SJCRH30 (cell line): ENCODE data around the gene ALB. TPM values are rescaled to one million over a fixed set of nuclear protein-coding genes. Genes with fewer than 3 reads are reported as not detected.
A peak's percentile ranks its signal among the peaks of the same experiment; 100 is the strongest.

Experiments used
- DNase-seq, 2 experiments: peaks; one replicate each; pipeline ENCODE4 v3.0.0-alpha.2; 2015 to 2020
- H3K27ac ChIP-seq: fragments of 250-450 bp; sonication (Bioruptor Pico); 2 replicates; pipeline ENCODE4 v1.5.1; 2020; ENCODE audit warnings: mild to moderate bottlenecking, moderate library complexity
- H3K27me3 ChIP-seq: fragments of 250-450 bp; sonication (Bioruptor Pico); 2 replicates; pipeline ENCODE4 v1.5.1; 2020; ENCODE audit warnings: mild to moderate bottlenecking, moderate library complexity
- H3K36me3 ChIP-seq: fragments of 250-450 bp; sonication (Bioruptor Pico); 2 replicates; pipeline ENCODE4 v1.5.1; 2020; ENCODE audit warnings: mild to moderate bottlenecking, moderate library complexity
- H3K4me1 ChIP-seq: fragments of 250-450 bp; sonication (Bioruptor Pico); 2 replicates; pipeline ENCODE4 v1.5.1; 2020; ENCODE audit warnings: mild to moderate bottlenecking, moderate library complexity
- H3K4me3 ChIP-seq: fragments of 250-450 bp; sonication (Bioruptor Pico); 2 replicates; pipeline ENCODE4 v1.5.1; 2020; ENCODE audit warnings: mild to moderate bottlenecking, moderate library complexity
- H3K9me3 ChIP-seq: fragments of 250-450 bp; sonication (Bioruptor Pico); replicated peaks from 2 replicates; pipeline ENCODE4 v1.5.1; 2020; ENCODE audit warnings: mild to moderate bottlenecking, moderate library complexity
- total RNA-seq: library from RNA; depleted of rRNA; stranded (reverse); fragments of >200 nt; shearing (Covaris generic); gene quantifications from 2 replicates; pipeline ENCODE4 v1.2.3, GENCODE V29; 2014

ALB gene
- total RNA-seq, 1 experiment from 2014 or later, result not detected

- peaks cover 33% of the 10 kb centered on the region for H3K4me1 ChIP-seq
- DNase-seq, result peak; percentile 46 to 75
- H3K4me3 ChIP-seq, result no peak overlapping the region
- no peaks in the 10 kb centered on the region for H3K9me3 ChIP-seq
- H3K36me3 ChIP-seq, result no peaks in the 10 kb centered on the region
- H3K27me3 ChIP-seq, result no peaks in the 10 kb centered on the region
- H3K27ac ChIP-seq, result no peak overlapping the region
Observed at GRCh38 chr4:73446336-73446938, 42.4 kb downstream of the ALB start.

GRCh38 chr4:73447671-73448070 lies 43.6 kb downstream of the ALB start:
- Histone ChIP-seq H3K4me3 (no peak overlapping the region), H3K27ac (peak overlapping the region; percentile 21; the same call in 1 of the 2 replicates), H3K9me3 (no peaks in the 10 kb centered on the region), H3K36me3 (no peaks in the 10 kb centered on the region), H3K27me3 (no peaks in the 10 kb centered on the region), H3K4me1 (peaks cover 41% of the 10 kb centered on the region)
- DNase-seq, result peak in 1 of 2 experiments; percentile 10

- Histone ChIP-seq H3K9me3 (no peaks in the 10 kb centered on the region), H3K27me3 (no peaks in the 10 kb centered on the region), H3K4me3 (peak overlapping the region; percentile 49; the same call in 1 of the 2 replicates), H3K36me3 (no peaks in the 10 kb centered on the region), H3K4me1 (peaks cover 51% of the 10 kb centered on the region), H3K27ac (peak overlapping the region; percentile 99)
- peak in 1 of 2 experiments; percentile 28 for DNase-seq
Observed at GRCh38 chr4:73448448-73449203, 44.5 kb downstream of the ALB start.

GRCh38 chr4:73450398-73451004 lies 46.4 kb downstream of the ALB start:
- Histone ChIP-seq H3K4me1 (peaks cover 52% of the 10 kb centered on the region), H3K4me3 (peak overlapping the region; percentile 49), H3K27ac (peak overlapping the region; percentile 99), H3K27me3 (no peaks in the 10 kb centered on the region), H3K36me3 (no peaks in the 10 kb centered on the region), H3K9me3 (no peaks in the 10 kb centered on the region)
- DNase-seq, result peak; percentile 96 to 99

GRCh38 chr4:73451404-73451803 lies 47.3 kb downstream of the ALB start:
- H3K27me3 ChIP-seq, result no peaks in the 10 kb centered on the region

GRCh38 chr4:73451981-73452747 lies 48.1 kb downstream of the ALB start:
- Histone ChIP-seq H3K27ac (peak overlapping the region; percentile 99), H3K9me3 (no peaks in the 10 kb centered on the region), H3K4me1 (peaks cover 51% of the 10 kb centered on the region), H3K36me3 (no peaks in the 10 kb centered on the region), H3K27me3 (no peaks in the 10 kb centered on the region), H3K4me3 (no peak overlapping the region)
- peak; percentile 43 to 68 for DNase-seq

More at GRCh38 chr4:73451404-73451803, 47.3 kb downstream of the ALB start:
- Histone ChIP-seq H3K4me1 (peaks cover 52% of the 10 kb centered on the region), H3K9me3 (no peaks in the 10 kb centered on the region), H3K4me3 (peak overlapping the region; percentile 49), H3K36me3 (no peaks in the 10 kb centered on the region), H3K27ac (peak overlapping the region; percentile 99)
- peak; percentile 85 to 95 for DNase-seq

GRCh38 chr4:73452953-73453700 lies 49.0 kb downstream of the ALB start:
- H3K4me3 ChIP-seq, result no peak overlapping the region
- peak overlapping the region; percentile 99; the same call in 1 of the 2 replicates for H3K27ac ChIP-seq
- H3K27me3 ChIP-seq, result no peaks in the 10 kb centered on the region
- H3K4me1 ChIP-seq, result peaks cover 41% of the 10 kb centered on the region
- H3K9me3 ChIP-seq, result no peaks in the 10 kb centered on the region
- no peaks in the 10 kb centered on the region for H3K36me3 ChIP-seq
- DNase-seq, result no peak

- Histone ChIP-seq H3K9me3 (no peaks in the 10 kb centered on the region), H3K4me3 (no peak overlapping the region), H3K27me3 (no peaks in the 10 kb centered on the region), H3K27ac (no peak overlapping the region), H3K4me1 (peaks cover 38% of the 10 kb centered on the region), H3K36me3 (no peaks in the 10 kb centered on the region)
- no peak for DNase-seq
Observed at GRCh38 chr4:73453701-73454005, 49.6 kb downstream of the ALB start.

- no peaks in the 10 kb centered on the region for H3K36me3 ChIP-seq
- no peak overlapping the region for H3K4me3 ChIP-seq
- no peak for DNase-seq
- H3K4me1 ChIP-seq, result peaks cover 29% of the 10 kb centered on the region
- H3K27ac ChIP-seq, result no peak overlapping the region
- no peaks in the 10 kb centered on the region for H3K9me3 ChIP-seq
- no peaks in the 10 kb centered on the region for H3K27me3 ChIP-seq
Observed at GRCh38 chr4:73454920-73455319, 50.8 kb downstream of the ALB start.

GRCh38 chr4:73456177-73457022 lies 52.3 kb downstream of the ALB start:
- no peaks in the 10 kb centered on the region for H3K9me3 ChIP-seq
- peaks cover 21% of the 10 kb centered on the region for H3K4me1 ChIP-seq
- H3K27ac ChIP-seq, result no peak overlapping the region
- H3K4me3 ChIP-seq, result no peak overlapping the region
- H3K36me3 ChIP-seq, result no peaks in the 10 kb centered on the region
- no peaks in the 10 kb centered on the region for H3K27me3 ChIP-seq
- DNase-seq, result no peak

GRCh38 chr4:73458184-73459047 lies 54.3 kb downstream of the ALB start:
- DNase-seq, result no peak
- Histone ChIP-seq H3K4me3 (no peak overlapping the region), H3K4me1 (peaks cover 3% of the 10 kb centered on the region; the same call in 1 of the 2 replicates), H3K9me3 (no peaks in the 10 kb centered on the region; the same call in 1 of the 2 replicates), H3K36me3 (no peaks in the 10 kb centered on the region), H3K27ac (no peak overlapping the region), H3K27me3 (no peaks in the 10 kb centered on the region)

GRCh38 chr4:73459048-73459421 lies 54.9 kb downstream of the ALB start:
- Histone ChIP-seq H3K27ac (no peak overlapping the region), H3K27me3 (no peaks in the 10 kb centered on the region), H3K4me1 (no peaks in the 10 kb centered on the region), H3K36me3 (no peaks in the 10 kb centered on the region), H3K9me3 (no peaks in the 10 kb centered on the region; the same call in 1 of the 2 replicates), H3K4me3 (no peak overlapping the region)
- DNase-seq, result peak in 1 of 2 experiments; percentile 46
